Measurements from ENCODE around the gene MIDN. TPM values are rescaled to one million over a fixed set of nuclear protein-coding genes. Genes with fewer than 3 reads are reported as not detected.
A peak's percentile ranks its signal among the peaks of the same experiment; 100 is the strongest.

The MIDN gene
- total RNA-seq, 1 experiment from 2014 or later: 125 TPM

DNA sequence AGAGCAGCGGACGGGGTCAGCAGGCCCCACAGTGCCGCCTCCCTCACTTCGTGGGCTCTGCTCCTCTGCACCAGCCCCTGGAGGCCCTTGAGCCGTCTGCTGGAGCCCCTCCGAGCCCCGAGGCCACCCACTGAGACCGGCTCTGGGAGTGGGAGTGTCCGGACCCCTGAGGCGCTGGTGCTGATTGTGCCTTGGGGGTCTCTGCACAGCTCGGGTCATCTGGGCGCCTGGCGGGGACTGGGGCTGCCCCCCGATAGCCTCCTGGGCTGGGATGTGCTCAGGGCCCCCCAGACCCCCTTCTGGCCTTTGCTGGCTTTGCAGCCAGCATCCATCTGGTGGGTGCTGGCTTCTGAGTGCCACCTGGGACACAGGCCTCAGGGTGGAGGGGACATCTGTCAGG, 26.0 kb upstream of the MIDN start:
- no peaks in the 10 kb centered on the region for H3K4me1 Mint-ChIP-seq (ENCODE audit: low read depth, unreplicated experiment)
- Histone ChIP-seq H3K27me3 (replicated peaks; ENCODE audit: control insufficient read depth, insufficient read depth, low read length) (no peaks in the 10 kb centered on the region), H3K4me1 (no peaks in the 10 kb centered on the region), H3K4me3 (ENCODE audit: low read depth, low read length) (no peak overlapping the region), H3K36me3 (ENCODE audit: control insufficient read depth, insufficient read depth, low read length) (peaks cover 2% of the 10 kb centered on the region), H3K9me3 (no peaks in the 10 kb centered on the region)
- ChIA-PET CTCF (interaction anchor here (0.9 to 1.0 kb wide), 2 partner anchors 19 to 124 kb away, joined by 3 read pairs; partner anchors contain the start of gene ATP5F1D), POLR2A (no interaction called here)
- no peak overlapping the region for H3K4me3 Mint-ChIP-seq (ENCODE audit: unreplicated experiment)
- DNase-seq: no peak
- H3K27me3 Mint-ChIP-seq (ENCODE audit: insufficient read depth, unreplicated experiment): no peaks in the 10 kb centered on the region
- TF ChIP-seq CTCF (IDR thresholded peaks at IDR 0.05; ENCODE audit: insufficient read depth in 1 of 2, low read depth in 1 of 2, low read length in 1 of 2, severe bottlenecking in 1 of 2, unreplicated experiment in 1 of 2): peak in 1 of 2 experiments; percentile 14
- no TSS peak for BruUV-seq (replicated peaks)
- H3K36me3 Mint-ChIP-seq (ENCODE audit: insufficient read depth, unreplicated experiment): peaks cover 24% of the 10 kb centered on the region
- H3K9me3 Mint-ChIP-seq (ENCODE audit: unreplicated experiment): no peaks in the 10 kb centered on the region
- H3K27ac Mint-ChIP-seq (ENCODE audit: unreplicated experiment): no peak overlapping the region
- intact Hi-C loops (cut with micrococcal nuclease; ENCODE audit: unreplicated experiment): no loop called here

- Mint-ChIP-seq H3K27ac (ENCODE audit: unreplicated experiment) (no peak overlapping the region), H3K4me1 (ENCODE audit: low read depth, unreplicated experiment) (no peaks in the 10 kb centered on the region), H3K27me3 (ENCODE audit: insufficient read depth, unreplicated experiment) (no peaks in the 10 kb centered on the region), H3K36me3 (ENCODE audit: insufficient read depth, unreplicated experiment) (peaks cover 20% of the 10 kb centered on the region), H3K4me3 (ENCODE audit: unreplicated experiment) (no peak overlapping the region), H3K9me3 (ENCODE audit: unreplicated experiment) (no peaks in the 10 kb centered on the region)
- CTCF ChIA-PET: interaction anchor here (0.9 to 1.0 kb wide), 2 partner anchors 18 to 125 kb away, joined by 3 read pairs; partner anchors contain the start of gene ATP5F1D
- peak; percentile 31 to 71 for TF ChIP-seq CTCF (IDR thresholded peaks at IDR 0.05; ENCODE audit: insufficient read depth in 1 of 2, low read depth in 1 of 2, low read length in 1 of 2, severe bottlenecking in 1 of 2, unreplicated experiment in 1 of 2)
- peaks cover 2% of the 10 kb centered on the region for H3K36me3 ChIP-seq (ENCODE audit: control insufficient read depth, insufficient read depth, low read length)
- H3K27me3 ChIP-seq (replicated peaks; ENCODE audit: control insufficient read depth, insufficient read depth, low read length): no peaks in the 10 kb centered on the region
- DNase-seq: peak in 1 of 2 experiments; percentile 73
- BruUV-seq (replicated peaks): no TSS peak
- H3K4me1 ChIP-seq: no peaks in the 10 kb centered on the region
- H3K4me3 ChIP-seq (ENCODE audit: low read depth, low read length): no peak overlapping the region
- H3K9me3 ChIP-seq: no peaks in the 10 kb centered on the region
- POLR2A ChIA-PET: no interaction called here
- intact Hi-C loops (cut with micrococcal nuclease; ENCODE audit: unreplicated experiment): no loop called here
These were observed 25.1 kb upstream of the MIDN start for GRCh38 chr19:1223018-1223855.

- ChIA-PET POLR2A (interaction anchor here (0.6 kb wide), 1 partner anchor 10 kb away, joined by 5 read pairs; no protein-coding TSS in a partner anchor), CTCF (no interaction called here)
- Histone ChIP-seq H3K27me3 (replicated peaks; ENCODE audit: control insufficient read depth, insufficient read depth, low read length) (no peaks in the 10 kb centered on the region), H3K36me3 (ENCODE audit: control insufficient read depth, insufficient read depth, low read length) (peaks cover 2% of the 10 kb centered on the region), H3K4me3 (ENCODE audit: low read depth, low read length) (no peak overlapping the region), H3K9me3 (no peaks in the 10 kb centered on the region), H3K4me1 (no peaks in the 10 kb centered on the region)
- Mint-ChIP-seq H3K27me3 (ENCODE audit: insufficient read depth, unreplicated experiment) (no peaks in the 10 kb centered on the region), H3K4me3 (ENCODE audit: unreplicated experiment) (no peak overlapping the region), H3K9me3 (ENCODE audit: unreplicated experiment) (no peaks in the 10 kb centered on the region), H3K27ac (ENCODE audit: unreplicated experiment) (no peak overlapping the region), H3K36me3 (ENCODE audit: insufficient read depth, unreplicated experiment) (peaks cover 19% of the 10 kb centered on the region), H3K4me1 (ENCODE audit: low read depth, unreplicated experiment) (no peaks in the 10 kb centered on the region)
- no peak for TF ChIP-seq CTCF (IDR thresholded peaks at IDR 0.05; ENCODE audit: insufficient read depth in 1 of 2, low read depth in 1 of 2, low read length in 1 of 2, severe bottlenecking in 1 of 2, unreplicated experiment in 1 of 2)
- no peak for DNase-seq
- intact Hi-C loops (cut with micrococcal nuclease; ENCODE audit: unreplicated experiment): no loop called here
- no TSS peak for BruUV-seq (replicated peaks)
These were observed 24.1 kb upstream of the MIDN start for GRCh38 chr19:1224047-1224825.

All from Caco-2 (cell line).